ENCODE data around the gene ADGRA1. TPM values are rescaled to one million over a fixed set of nuclear protein-coding genes. Genes with fewer than 3 reads are reported as not detected.

Gene ADGRA1
- total and polyA plus RNA-seq, 2 donors (not counting 3 experiments of a cell fraction or from before 2014, with no cell fraction given) = not detected

DNA sequence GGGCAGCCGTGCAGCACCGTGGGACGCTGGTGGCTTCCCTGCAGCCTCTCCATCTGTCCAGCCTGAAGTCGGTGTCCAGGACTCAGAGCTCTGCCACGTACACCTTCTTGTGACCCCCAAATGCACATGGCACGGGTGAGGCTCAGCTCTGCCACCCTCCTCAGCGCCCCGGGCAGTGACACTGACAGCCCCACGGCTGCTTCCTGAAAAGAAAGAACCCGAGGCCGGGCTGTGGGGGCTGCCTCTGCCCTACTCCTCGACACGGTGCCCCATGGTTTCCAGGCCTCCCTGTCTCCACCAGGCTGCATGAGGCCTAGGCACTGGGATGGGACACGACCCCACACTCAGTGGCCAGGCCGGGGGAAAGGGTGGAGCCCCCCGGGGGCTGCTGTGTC is 13.7 kb downstream of the ADGRA1 start:
- Histone ChIP-seq H3K9ac (replicated peaks; ENCODE audit: extremely low read depth, insufficient read depth, low read length) (no peak overlapping the region), H3K4me1 (ENCODE audit: control insufficient read depth, extremely low read depth, insufficient read depth, low read length) (no peaks in the 10 kb centered on the region), H3K27me3 (ENCODE audit: control insufficient read depth in 2 of 2, insufficient read depth in 2 of 2, low read length in 2 of 2) (no peaks in the 10 kb centered on the region), H3K4me3 (replicated peaks in 1 of 3; ENCODE audit: insufficient read depth in 1 of 3, low read depth in 1 of 3, low read length in 3 of 3) (no peak overlapping the region), H3K79me2 (ENCODE audit: control insufficient read depth, insufficient read depth, low read length) (no peaks in the 10 kb centered on the region), H3K36me3 (ENCODE audit: control insufficient read depth in 2 of 2, extremely low read depth in 1 of 2, insufficient read depth in 2 of 2, low read length in 2 of 2) (no peaks in the 10 kb centered on the region), H3K9me3 (replicated peaks; ENCODE audit: control insufficient read depth, insufficient read depth, low read length) (no peaks in the 10 kb centered on the region), H3K4me2 (ENCODE audit: insufficient read depth, low read length) (no peak overlapping the region), H4K20me1 (replicated peaks; ENCODE audit: control insufficient read depth, extremely low read depth, insufficient read depth, low read length) (no peaks in the 10 kb centered on the region), H2AFZ (ENCODE audit: low read depth, low read length) (no peak overlapping the region), H3K27ac (ENCODE audit: insufficient read depth, low read depth, low read length) (no peak overlapping the region), H3K9me1 (replicated peaks; ENCODE audit: control insufficient read depth, extremely low read depth, insufficient read depth, low read length) (no peaks in the 10 kb centered on the region)
- ChIA-PET CTCF (no interaction called here), POLR2A (no interaction called here)
- no peak for DNase-seq (ENCODE audit: low read depth, low spot score)
- FAIRE-seq = no peak
- TF ChIP-seq GATA2 (IDR thresholded peaks at IDR 0.05; ENCODE audit: insufficient read depth, insufficient read length, low read depth, low read length) (no peak), POLR2A (IDR thresholded peaks at IDR 0.05; ENCODE audit: low read depth, low read length) (no peak), POLR2AphosphoS5 (IDR thresholded peaks at IDR 0.05; ENCODE audit: insufficient read depth, low read depth, low read length) (no peak), FOS (IDR thresholded peaks at IDR 0.05; ENCODE audit: borderline replicate concordance, insufficient read depth, low read length) (no peak), EZH2 (IDR thresholded peaks at IDR 0.05; ENCODE audit: borderline replicate concordance, low read depth, low read length, severe bottlenecking) (no peak), JUN (IDR thresholded peaks at IDR 0.05; ENCODE audit: borderline replicate concordance, insufficient read depth, insufficient read length, low read depth) (no peak), MYC (IDR thresholded peaks at IDR 0.05; ENCODE audit: low read depth, low read length) (no peak)
- TF ChIP-seq, protein P1, sequence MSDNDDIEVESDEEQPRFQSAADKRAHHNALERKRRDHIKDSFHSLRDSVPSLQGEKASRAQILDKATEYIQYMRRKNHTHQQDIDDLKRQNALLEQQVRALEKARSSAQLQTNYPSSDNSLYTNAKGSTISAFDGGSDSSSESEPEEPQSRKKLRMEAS (IDR thresholded peaks at IDR 0.05; ENCODE audit: insufficient read depth, insufficient read length) = no peak
- TF ChIP-seq, protein P2, sequence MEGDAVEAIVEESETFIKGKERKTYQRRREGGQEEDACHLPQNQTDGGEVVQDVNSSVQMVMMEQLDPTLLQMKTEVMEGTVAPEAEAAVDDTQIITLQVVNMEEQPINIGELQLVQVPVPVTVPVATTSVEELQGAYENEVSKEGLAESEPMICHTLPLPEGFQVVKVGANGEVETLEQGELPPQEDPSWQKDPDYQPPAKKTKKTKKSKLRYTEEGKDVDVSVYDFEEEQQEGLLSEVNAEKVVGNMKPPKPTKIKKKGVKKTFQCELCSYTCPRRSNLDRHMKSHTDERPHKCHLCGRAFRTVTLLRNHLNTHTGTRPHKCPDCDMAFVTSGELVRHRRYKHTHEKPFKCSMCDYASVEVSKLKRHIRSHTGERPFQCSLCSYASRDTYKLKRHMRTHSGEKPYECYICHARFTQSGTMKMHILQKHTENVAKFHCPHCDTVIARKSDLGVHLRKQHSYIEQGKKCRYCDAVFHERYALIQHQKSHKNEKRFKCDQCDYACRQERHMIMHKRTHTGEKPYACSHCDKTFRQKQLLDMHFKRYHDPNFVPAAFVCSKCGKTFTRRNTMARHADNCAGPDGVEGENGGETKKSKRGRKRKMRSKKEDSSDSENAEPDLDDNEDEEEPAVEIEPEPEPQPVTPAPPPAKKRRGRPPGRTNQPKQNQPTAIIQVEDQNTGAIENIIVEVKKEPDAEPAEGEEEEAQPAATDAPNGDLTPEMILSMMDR (IDR thresholded peaks at IDR 0.05; ENCODE audit: extremely low read depth in 1 of 2, insufficient read depth in 1 of 2, low read depth in 1 of 2, low read length in 2 of 2) = no peak
- intact Hi-C loops (cut with micrococcal nuclease) = no loop called here
- no TSS peak for BruUV-seq (replicated peaks)
- dilution Hi-C loops (cut with MboI; ENCODE audit: extremely low pct_ligation_motif_present, low sequenced_read_pairs) = no loop called here
